Esophagus muscularis mucosa (tissue), 3 donors: ENCODE measurements around the gene PHC3.

ENCODE experiments used
- CTCF ChIP-seq, 3 experiments: fragments of 200-600 bp in 2 of 3; fragments of 450-650 bp in 1 of 3; sonication (generic) in 2 of 3; IDR thresholded peaks; one replicate each; pipeline ENCODE4 v1.5.1; 2017 to 2019; ENCODE audit warnings: antibody characterized with exemption in 3 of 3, mild to moderate bottlenecking in 2 of 3, moderate library complexity in 1 of 3
- POLR2AphosphoS5 ChIP-seq, 2 donors: sonication (generic); formaldehyde crosslinking; IDR thresholded peaks; one replicate each; pipeline ENCODE4 v1.6.1; 2017; ENCODE audit warnings: antibody characterized with exemption in 2 of 2

- TF ChIP-seq POLR2AphosphoS5 (IDR thresholded peaks at IDR 0.05) (no peak), CTCF (IDR thresholded peaks at IDR 0.05) (no peak)
Measured at GRCh38 chr3:170204023-170204472, 22.5 kb upstream of the PHC3 start.
